ENCODE data around the gene EDAR. TPM values are rescaled to one million over a fixed set of nuclear protein-coding genes. Genes with fewer than 3 reads are reported as not detected.

Gene EDAR
- total RNA-seq, 4 donors from 2014 or later: not detected

DNA sequence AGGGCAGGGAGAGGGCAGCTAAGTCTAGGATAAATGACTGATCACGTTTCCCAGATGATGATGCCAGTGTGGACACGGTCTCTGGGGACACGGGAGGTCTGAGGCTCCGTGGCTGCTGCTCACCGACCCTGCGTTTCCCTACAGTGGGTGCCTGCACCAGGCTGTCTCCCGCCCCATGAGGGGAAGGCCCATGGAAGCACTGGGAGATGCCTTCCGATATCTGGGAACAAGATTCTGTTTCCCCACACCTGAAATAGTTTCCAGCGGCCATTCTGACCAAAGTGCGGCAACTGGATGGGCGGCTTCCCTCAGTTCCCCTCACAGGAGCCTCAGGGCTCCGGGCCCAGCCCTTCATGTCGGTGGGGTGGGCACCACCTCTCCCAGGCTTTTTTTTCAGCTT is 83.1 kb downstream of the EDAR start:
- TF ChIP-seq, protein P1, sequence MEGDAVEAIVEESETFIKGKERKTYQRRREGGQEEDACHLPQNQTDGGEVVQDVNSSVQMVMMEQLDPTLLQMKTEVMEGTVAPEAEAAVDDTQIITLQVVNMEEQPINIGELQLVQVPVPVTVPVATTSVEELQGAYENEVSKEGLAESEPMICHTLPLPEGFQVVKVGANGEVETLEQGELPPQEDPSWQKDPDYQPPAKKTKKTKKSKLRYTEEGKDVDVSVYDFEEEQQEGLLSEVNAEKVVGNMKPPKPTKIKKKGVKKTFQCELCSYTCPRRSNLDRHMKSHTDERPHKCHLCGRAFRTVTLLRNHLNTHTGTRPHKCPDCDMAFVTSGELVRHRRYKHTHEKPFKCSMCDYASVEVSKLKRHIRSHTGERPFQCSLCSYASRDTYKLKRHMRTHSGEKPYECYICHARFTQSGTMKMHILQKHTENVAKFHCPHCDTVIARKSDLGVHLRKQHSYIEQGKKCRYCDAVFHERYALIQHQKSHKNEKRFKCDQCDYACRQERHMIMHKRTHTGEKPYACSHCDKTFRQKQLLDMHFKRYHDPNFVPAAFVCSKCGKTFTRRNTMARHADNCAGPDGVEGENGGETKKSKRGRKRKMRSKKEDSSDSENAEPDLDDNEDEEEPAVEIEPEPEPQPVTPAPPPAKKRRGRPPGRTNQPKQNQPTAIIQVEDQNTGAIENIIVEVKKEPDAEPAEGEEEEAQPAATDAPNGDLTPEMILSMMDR (IDR thresholded peaks at IDR 0.05; ENCODE audit: low read depth): no peak

DNA sequence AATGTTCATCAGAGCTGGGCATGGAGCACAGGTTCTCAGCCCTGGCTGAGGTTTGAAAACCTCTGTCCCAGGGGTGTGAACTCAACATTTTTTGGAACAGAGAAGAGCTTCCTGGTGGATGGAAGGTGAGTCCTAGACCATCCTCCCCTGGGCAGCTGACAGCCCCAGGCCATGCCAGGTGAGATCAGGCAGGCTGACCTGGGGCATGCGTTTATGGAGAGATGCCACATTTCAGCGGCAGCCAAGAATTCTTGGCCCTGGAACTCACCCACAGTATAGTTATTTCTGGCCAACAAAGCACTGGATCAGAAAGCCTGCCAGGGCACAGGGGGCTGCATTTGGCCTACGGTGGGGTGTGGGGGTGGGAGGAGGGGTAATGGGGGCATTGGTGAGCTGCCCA is 83.8 kb downstream of the EDAR start:
- TF ChIP-seq, protein P1 (IDR thresholded peaks at IDR 0.05; ENCODE audit: low read depth): no peak

DNA sequence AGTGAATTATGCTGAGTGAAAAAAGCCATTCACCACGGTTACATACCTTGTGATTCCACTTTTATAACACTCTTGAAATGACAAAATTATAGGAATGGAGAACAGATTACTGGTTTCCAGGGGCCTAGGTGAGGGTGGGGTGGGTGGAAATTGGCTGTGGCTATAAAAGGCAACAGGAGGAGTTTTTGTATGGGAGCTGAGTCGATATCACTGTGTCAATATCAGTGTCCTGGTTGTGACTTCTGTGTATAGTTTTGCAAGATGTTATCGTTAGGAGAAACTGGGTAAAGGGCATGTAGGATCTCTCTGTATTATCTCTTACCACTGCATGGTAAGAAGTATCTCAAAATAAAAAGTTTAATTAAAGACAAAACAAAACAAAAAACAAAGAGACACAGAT is 84.3 kb downstream of the EDAR start:
- TF ChIP-seq, protein P1 (IDR thresholded peaks at IDR 0.05; ENCODE audit: low read depth): no peak

DNA sequence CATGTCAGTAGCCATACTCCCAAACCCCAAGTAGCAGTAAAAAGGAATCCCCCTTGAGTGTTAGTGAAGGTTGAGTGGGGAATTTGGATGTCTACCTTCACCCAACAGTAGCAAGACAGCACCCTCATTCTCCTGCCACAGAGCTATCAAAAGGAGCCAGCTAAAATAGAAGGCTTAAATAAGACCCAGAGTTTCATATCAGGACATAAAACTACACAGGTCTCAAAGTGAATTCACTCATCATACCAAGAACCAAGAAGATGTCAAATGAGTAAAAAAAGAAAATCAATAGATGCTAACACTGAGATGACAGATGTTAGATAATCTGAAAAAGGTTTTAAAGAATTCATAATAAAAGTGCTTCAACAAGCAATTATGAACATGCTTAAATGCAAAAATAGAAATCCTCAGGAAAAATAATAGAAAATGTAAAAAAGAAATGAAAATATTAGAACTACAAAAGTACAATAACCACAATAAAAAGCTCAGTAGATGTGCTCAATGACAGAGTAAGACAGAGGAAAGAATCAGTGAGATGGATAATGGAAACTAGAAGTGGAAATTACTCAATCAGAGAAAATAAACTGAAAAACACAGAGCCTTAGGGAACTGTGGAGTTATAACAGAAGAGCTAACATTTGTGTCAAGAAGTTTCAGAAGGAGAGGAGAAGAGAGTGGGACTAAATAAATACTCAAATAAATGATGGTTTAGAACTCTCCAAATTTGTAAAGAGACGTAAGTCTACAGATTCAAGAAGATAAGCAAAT is 90.5 kb downstream of the EDAR start:
- TF ChIP-seq, protein P1 (IDR thresholded peaks at IDR 0.05; ENCODE audit: low read depth): no peak

DNA sequence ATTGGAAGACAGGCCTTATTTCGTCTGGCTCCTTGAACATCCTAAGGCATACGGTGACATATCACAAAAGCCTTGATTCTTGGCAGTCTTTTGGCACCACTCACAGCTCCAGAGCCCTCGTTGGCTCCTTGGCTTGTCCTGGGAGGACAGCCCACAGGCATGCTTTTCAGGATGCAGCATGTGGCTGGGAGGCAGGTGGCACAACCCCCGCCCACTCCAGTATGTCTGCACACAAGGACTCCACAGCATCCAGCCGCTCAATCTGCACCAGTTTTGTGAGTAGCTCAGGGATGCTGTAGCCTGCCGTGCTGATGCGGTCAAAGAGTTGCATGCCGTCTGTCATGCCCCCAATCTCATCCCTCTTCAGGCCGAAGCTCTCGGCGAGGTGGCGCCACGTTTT is 92.3 kb downstream of the EDAR start:
- TF ChIP-seq, protein P1 (IDR thresholded peaks at IDR 0.05; ENCODE audit: low read depth): no peak

DNA sequence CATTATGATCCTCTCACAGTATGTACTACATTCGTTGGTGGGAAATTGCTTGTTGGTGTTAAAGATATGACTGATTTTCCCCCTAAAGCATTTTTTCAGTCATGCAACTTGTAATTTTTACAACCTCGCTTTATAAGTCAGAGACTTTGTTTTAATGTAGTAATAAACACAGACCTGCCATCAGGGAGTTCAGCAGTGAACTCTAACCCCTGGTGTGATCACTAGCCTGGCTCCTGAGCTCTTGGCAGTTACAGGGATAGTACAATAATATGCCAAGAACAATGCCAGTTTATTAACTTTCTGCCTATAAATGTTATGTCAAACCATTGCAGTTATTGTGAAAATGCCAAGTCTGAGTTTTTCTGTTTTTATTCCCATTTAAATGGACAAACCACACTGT is 93.8 kb downstream of the EDAR start:
- TF ChIP-seq, protein P1 (IDR thresholded peaks at IDR 0.05; ENCODE audit: low read depth): no peak

DNA sequence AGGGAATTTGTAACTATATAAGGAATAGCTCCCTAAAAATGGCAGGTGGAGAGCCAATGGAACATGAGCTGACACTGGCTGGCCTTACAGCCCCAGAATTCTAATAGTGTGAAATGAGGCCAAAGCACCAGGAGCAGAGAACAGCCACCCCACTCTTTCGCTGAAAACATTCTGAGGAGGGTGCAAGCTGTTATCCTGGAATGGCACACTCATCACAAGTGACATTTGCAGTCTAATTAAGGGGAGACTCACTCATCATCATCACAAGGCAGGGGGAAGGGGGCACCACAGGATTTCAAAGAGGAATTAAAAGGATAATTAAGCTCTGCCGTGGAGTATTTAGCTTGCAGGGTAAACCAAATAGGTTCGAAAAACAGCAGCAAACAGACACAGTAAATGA is 94.3 kb downstream of the EDAR start:
- TF ChIP-seq, protein P1 (IDR thresholded peaks at IDR 0.05; ENCODE audit: low read depth): no peak

All from subcutaneous adipose tissue (tissue), 4 donors.